OCI-LY1 (cell line): ENCODE data around the gene NELFE.

ENCODE experiments used
- EZH2 ChIP-seq: fragments of 200-600 bp; sonication (generic), shearing (Covaris generic); IDR thresholded peaks from 2 replicates; pipeline ENCODE4 v1.8.0; 2017; ENCODE audit warnings: borderline replicate concordance, mixed run types, mild to moderate bottlenecking, antibody characterized with exemption, low read length, moderate library complexity, mixed read lengths
- TF ChIP-seq, protein P1 (sequence below): fragments of 200-600 bp; sonication (generic), shearing (Covaris generic); IDR thresholded peaks from 2 replicates; pipeline ENCODE4 v1.5.1; 2017; ENCODE audit warnings: mild to moderate bottlenecking, antibody characterized with exemption, low read length, moderate library complexity, mixed read lengths

DNA sequence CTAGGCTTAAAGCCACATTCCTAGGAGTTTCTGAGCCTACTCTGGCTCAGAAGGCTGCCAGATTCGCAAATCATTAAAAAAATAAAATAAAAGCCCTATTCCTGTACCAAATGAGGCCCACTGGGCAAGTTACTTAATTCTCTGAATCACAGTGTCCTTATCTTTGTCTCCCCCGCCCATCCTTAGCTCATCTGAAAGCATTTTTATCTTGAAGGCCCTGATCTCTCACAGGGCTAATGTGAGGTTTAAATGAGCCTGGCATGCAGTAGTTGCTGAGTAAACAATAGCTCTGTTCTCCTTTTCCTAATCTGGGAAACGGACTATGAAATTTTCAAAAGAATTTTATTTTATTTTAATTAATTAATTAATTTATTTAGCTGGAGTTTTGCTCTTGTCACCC is 54.8 kb downstream of the NELFE start:
- TF ChIP-seq EZH2 = no peak
- TF ChIP-seq, protein P1, sequence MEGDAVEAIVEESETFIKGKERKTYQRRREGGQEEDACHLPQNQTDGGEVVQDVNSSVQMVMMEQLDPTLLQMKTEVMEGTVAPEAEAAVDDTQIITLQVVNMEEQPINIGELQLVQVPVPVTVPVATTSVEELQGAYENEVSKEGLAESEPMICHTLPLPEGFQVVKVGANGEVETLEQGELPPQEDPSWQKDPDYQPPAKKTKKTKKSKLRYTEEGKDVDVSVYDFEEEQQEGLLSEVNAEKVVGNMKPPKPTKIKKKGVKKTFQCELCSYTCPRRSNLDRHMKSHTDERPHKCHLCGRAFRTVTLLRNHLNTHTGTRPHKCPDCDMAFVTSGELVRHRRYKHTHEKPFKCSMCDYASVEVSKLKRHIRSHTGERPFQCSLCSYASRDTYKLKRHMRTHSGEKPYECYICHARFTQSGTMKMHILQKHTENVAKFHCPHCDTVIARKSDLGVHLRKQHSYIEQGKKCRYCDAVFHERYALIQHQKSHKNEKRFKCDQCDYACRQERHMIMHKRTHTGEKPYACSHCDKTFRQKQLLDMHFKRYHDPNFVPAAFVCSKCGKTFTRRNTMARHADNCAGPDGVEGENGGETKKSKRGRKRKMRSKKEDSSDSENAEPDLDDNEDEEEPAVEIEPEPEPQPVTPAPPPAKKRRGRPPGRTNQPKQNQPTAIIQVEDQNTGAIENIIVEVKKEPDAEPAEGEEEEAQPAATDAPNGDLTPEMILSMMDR = no peak
